Measurements from ENCODE around the gene NR2F2.

NR2F2 gene

DNA sequence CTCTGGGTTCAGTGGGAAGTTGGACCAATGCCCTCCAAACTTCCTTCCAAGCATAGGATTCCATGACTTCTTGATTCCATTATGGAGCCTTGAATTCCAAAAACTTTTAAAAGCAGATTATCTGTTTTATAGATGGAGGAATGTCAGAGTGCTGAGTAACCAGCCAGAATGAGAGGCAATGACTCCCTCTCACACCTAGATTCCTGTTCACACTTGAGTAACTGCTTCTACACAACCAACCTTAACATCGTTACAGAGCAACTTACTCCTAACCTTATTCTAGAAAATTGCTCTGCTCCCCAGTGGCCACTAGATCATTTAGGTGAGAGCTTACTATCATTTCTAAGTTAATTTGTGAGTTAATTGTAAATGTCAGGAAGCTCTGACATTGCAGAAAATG, 24.2 kb upstream of the NR2F2 start:
- TF ChIP-seq JUND (IDR thresholded peaks at IDR 0.05; ENCODE audit: low read depth), result no peak

DNA sequence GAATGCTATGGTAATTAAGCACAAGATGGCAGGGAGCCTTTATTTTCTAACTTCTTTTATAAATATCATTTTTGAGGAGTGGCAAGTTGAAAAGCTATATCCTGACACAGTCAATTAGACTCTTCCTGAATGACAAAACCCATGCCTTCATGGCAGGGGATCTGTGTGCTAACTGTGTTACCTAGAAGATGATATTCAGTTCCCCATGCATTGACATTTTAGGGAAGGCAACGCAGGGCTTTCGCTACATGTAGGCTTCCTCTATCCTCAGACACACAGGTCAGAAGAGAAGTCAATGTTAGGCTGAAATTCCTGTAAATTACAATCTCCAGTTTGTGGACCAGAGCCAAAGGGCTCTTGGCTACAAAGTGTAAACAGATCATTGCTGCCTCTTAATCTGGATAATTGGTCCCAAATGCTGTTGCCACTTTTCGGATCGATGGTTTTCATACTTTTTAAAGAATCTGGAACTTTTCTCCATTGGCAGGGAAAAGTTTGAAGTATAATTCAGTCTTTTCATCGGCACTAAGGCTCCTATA, 22.6 kb upstream of the NR2F2 start:
- TF ChIP-seq JUND (IDR thresholded peaks at IDR 0.05; ENCODE audit: low read depth), result no peak
- in situ Hi-C loops (cut with HindIII; ENCODE audit: low pct_unique_long_range_greater_than_20kb, low sequenced_read_pairs), result no loop called here
- DNase-seq (ENCODE audit: low read depth in 1 of 2, low spot score in 1 of 2), result no peak

More for the DNA sequence above, 24.2 kb upstream of the NR2F2 start:
- in situ Hi-C loops (cut with HindIII; ENCODE audit: low pct_unique_long_range_greater_than_20kb, low sequenced_read_pairs), result no loop called here
- DNase-seq (ENCODE audit: low read depth in 1 of 2, low spot score in 1 of 2), result no peak

DNA sequence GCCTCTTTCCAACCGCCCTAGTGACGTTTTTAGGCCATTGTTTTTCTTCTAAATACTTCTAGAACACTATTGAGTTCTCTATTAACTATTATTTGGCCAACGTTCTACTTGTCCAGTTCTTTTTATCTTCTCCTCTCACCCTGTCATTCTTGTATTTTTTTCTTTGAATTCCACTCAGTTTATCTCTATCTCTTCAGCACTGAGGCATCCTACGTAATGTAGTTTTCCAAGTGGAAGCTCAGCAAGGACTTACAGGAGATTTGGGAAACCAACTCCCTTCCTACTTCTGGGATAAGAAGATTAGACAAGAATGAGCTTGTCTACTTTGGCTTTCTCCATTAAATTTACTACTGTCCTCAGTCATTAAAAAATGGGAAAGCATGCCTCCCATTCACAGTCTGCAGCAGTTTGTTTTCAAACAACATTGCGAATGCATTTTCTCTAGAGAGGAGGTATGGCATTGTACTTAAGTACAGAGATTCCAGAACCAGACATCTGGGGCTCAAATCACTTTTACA, 21.3 kb upstream of the NR2F2 start:
- no peak for TF ChIP-seq JUND (IDR thresholded peaks at IDR 0.05; ENCODE audit: low read depth)
- in situ Hi-C loops (cut with HindIII; ENCODE audit: low pct_unique_long_range_greater_than_20kb, low sequenced_read_pairs), result no loop called here
- no peak for DNase-seq (ENCODE audit: low read depth in 1 of 2, low spot score in 1 of 2)

DNA sequence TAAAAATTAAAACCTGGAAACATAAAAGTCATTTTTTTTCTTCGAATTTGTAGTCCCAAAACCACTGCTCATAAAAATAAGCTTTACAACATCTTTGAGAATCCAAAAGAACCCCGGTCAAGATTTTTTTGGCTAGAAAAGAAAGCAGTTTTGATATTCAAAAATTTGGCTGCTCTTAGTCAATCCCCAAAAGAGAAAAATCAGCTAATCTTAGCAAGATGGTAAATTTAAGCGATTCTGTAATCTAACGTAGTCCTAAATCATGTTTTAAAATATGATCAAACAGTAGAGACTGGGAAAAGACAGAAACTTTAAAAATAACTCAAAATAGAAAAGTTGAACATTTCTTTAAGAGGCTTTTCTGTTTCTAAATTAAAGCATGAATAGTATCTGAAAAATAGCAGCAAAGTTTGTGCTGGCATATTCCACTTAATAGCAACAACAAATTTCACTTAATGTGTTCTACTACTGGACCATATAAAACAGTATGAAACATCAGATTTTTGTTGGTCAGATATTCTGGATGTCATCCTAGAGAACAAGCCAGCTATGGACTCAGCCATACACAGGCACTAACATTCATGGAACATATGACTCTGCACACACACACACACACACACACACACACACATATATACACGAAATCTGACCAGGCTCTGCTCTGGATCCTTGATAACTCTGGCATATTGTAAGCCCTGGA, 19.1 kb upstream of the NR2F2 start:
- in situ Hi-C loops (cut with HindIII; ENCODE audit: low pct_unique_long_range_greater_than_20kb, low sequenced_read_pairs), result no loop called here
- no peak for DNase-seq (ENCODE audit: low read depth in 1 of 2, low spot score in 1 of 2)
- TF ChIP-seq JUND (IDR thresholded peaks at IDR 0.05; ENCODE audit: low read depth), result no peak

DNA sequence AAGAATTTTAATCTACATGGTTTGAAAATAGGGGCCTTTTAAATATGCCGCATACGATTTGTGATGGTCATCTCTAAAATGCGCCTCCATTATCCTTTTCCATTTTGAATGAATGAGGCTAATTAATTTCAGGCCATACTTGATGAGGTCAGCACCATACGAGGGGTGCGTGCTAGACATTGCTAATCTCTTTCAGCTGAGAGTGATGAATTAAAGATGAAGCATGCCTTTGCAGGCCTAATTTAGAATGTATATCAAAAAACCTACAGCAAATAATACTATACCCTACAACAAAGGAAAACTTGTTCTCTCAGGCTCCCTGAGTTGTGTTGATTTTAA, 18.6 kb upstream of the NR2F2 start:
- DNase-seq (ENCODE audit: low read depth in 1 of 2, low spot score in 1 of 2), result no peak
- in situ Hi-C loops (cut with HindIII; ENCODE audit: low pct_unique_long_range_greater_than_20kb, low sequenced_read_pairs), result no loop called here
- TF ChIP-seq JUND (IDR thresholded peaks at IDR 0.05; ENCODE audit: low read depth), result no peak

DNA sequence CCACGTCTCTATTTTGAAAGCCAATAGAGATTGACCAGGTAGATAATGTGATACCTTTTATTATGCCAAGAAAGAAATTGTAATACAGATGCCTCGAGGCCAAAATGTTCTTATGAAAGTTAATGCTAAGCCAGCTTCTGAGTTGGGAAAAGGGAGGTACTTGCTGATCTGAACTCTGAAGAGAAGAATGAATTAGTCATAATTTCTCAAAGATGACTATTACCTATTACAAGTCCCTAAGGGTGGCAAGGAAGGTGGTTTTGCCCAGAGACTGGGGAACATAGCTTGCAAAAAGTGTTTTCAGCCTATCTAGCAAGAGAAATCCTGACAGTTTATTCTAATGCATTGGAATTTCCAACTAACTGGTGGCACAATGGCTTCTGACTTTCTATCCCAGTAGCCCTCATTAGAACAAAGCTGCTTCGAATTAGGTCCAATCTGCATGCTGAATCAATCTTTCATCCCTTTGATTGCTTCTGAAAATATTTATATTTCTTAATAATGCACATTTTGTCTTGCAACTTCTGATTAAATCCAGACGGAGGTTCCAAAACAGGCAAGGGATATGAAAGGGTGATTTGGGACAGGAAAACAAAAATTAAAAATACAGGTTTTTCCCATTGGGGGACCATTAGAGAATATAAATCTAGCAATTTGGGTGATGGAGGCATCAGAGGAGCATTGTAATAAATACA, 17.7 kb upstream of the NR2F2 start:
- in situ Hi-C loops (cut with HindIII; ENCODE audit: low pct_unique_long_range_greater_than_20kb, low sequenced_read_pairs), result no loop called here
- no peak for DNase-seq (ENCODE audit: low read depth in 1 of 2, low spot score in 1 of 2)
- no peak for TF ChIP-seq JUND (IDR thresholded peaks at IDR 0.05; ENCODE audit: low read depth)

DNA sequence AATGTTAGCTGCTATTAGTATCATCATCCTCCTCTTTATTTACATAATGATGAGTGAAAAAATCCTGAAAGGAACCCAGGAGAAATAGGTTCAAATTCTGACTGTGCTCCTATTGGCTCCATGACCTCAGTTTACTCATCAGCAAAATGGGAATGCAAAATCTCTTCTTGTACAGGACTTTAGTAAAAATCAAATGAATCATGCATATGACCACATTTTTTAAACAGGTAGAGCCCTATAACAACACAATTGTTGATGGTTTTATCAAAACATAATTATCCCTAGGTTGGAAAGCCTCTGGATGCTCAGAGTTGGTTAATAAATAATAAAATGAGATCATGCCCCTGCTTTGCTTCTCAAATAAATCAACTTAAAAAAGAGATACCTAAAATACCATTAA, 16.0 kb upstream of the NR2F2 start:
- no peak for DNase-seq (ENCODE audit: low read depth in 1 of 2, low spot score in 1 of 2)
- in situ Hi-C loops (cut with HindIII; ENCODE audit: low pct_unique_long_range_greater_than_20kb, low sequenced_read_pairs), result no loop called here
- TF ChIP-seq JUND (IDR thresholded peaks at IDR 0.05; ENCODE audit: low read depth), result no peak

DNA sequence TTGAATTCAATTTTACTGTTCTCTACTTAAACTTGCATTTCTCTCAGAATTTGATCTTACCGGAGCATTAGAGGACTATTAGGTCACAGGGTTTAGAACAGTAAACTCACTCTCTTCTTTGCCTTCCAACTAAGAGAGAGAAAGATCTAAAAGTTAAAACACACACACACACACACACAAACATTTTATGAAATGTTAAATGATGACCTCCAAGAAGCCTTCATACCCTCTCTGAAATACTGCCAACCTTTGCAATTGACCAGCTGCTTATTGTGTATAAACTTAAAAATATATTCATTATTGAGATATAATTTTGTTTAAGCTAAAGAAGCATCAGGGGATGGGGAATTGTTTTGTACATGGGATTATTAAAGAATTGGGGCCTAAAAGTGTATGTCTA, 15.5 kb upstream of the NR2F2 start:
- in situ Hi-C loops (cut with HindIII; ENCODE audit: low pct_unique_long_range_greater_than_20kb, low sequenced_read_pairs), result no loop called here
- DNase-seq (ENCODE audit: low read depth in 1 of 2, low spot score in 1 of 2), result no peak
- TF ChIP-seq JUND (IDR thresholded peaks at IDR 0.05; ENCODE audit: low read depth), result no peak

DNA sequence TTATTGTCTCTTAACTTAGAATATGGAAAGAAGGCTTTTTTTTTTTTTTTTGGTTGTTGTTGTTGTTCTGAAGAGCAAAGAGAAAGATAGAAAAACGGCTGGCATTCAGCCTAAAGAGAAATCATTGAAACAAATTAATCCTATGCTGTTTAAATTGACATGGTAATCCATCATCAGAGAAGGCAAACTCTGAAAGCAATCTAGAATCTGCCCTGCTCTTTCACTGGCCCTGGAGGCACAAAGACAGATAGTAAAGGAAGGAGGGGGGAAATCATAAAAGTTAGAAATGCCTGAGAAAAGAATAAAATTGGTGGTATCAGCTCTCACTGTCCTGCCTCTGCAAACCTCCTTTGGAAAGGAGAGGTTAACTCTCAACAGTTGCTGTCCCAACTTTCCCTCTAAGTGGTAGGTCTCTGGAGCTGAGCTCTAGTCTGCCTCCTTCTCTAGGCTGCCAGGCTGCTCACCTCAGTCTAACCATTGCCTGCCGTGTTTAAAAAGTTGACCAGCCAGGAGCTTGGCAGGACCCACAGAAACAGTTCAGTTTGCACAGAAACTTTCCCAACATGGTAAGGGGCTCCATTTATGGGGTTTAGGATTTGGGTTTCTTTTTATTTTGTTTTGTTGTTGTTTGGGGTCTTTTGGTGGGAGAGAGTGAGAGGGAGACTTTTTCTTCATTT, 13.4 kb upstream of the NR2F2 start:
- DNase-seq (ENCODE audit: low read depth in 1 of 2, low spot score in 1 of 2), result peak in 1 of 2 experiments; percentile 72
- in situ Hi-C loops (cut with HindIII; ENCODE audit: low pct_unique_long_range_greater_than_20kb, low sequenced_read_pairs), result no loop called here
- TF ChIP-seq JUND (IDR thresholded peaks at IDR 0.05; ENCODE audit: low read depth), result no peak

DNA sequence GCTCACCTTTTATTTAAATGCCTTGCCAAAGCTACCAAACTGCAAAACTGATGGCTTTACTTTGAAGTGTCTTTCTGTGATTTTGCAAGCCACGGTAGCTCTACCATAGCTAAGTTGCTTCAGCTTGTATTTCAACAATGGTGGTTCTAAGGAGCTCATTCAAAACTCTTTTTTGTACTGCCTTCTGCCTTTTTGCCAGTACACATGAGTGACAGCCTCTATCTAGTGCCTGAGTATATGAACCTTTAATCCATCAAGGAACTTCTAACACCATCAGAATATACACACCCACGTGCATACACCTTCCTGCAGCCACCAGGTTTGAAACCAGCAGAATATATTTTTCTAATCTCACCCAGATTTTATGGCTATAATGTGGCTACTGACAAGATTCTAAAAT, 10.4 kb upstream of the NR2F2 start:
- in situ Hi-C loops (cut with HindIII; ENCODE audit: low pct_unique_long_range_greater_than_20kb, low sequenced_read_pairs), result no loop called here
- TF ChIP-seq JUND (IDR thresholded peaks at IDR 0.05; ENCODE audit: low read depth), result no peak
- DNase-seq (ENCODE audit: low read depth in 1 of 2, low spot score in 1 of 2), result no peak

DNA sequence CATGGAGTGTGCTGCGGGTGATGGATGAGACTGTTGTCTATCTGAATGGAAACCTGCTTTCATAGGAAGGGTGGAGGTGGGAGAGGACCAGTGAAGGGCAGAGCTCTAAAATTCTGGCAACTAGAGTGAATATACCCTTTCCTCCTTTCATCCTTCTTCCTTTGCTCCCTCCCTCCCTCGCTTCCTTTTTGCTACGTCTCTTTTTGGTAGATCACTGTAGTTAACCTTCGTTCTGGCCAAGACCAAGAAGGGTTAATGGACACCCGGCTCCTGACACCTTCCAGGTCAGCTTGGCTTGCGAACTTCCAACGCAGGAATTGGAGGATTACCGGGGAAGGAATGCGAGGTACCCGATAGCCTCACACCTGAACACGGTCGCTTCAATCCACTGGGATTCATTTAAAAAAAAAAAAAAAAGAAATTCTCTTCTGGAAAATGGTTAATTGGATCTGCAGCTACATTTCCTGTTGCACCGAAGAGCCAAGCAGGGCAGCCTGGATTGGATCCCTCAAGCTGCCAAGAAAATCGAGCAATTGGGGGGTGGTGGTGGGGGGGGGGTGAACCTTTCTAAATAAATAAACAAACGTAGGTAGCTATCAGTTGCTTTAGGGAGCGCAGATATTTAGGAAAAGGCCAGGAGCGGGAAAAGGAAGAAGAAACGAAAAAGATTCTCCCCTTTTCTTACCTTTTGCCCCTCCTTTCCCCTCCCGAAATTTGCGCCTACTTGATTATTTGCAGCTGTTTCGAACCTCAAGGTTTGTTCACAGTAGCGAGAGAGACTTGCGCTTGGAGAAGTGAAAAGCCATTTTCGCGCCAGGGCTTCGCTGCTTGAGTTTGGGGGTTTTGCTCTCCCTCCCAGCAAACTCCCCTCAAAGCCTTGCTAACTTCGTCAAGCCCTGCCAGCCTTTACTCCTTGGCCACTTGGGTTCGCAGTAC, 9.5 kb upstream of the NR2F2 start:
- no peak for TF ChIP-seq JUND (IDR thresholded peaks at IDR 0.05; ENCODE audit: low read depth)
- in situ Hi-C loops (cut with HindIII; ENCODE audit: low pct_unique_long_range_greater_than_20kb, low sequenced_read_pairs), result no loop called here
- no peak for DNase-seq (ENCODE audit: low read depth in 1 of 2, low spot score in 1 of 2)

Measured in T47D (cell line).